Esophagus squamous epithelium (tissue), 5 donors: ENCODE results near the gene MRM3. TPM values are rescaled to one million over a fixed set of nuclear protein-coding genes. Genes with fewer than 3 reads are reported as not detected.

Experiments used
- DNase-seq: peaks from one replicate; lab custom pipeline; 2025; lab: John Stamatoyannopoulos, UW
- H3K27ac ChIP-seq, 4 donors: fragments of 200-600 bp; sonication (generic); one replicate each; pipeline ENCODE4 v1.5.1; 2016 to 2019; ENCODE audit warnings: mild to moderate bottlenecking in 1 of 4
- H3K27me3 ChIP-seq, 4 donors: fragments of 200-600 bp; sonication (generic); 1 replicate in 3 of 4; 2 replicates in 1 of 4; pipeline versions ENCODE4 v1.5.1 to v1.6.0; 2017 to 2021; ENCODE audit warnings: antibody characterized with exemption in 1 of 4
- H3K36me3 ChIP-seq, 3 donors: fragments of 200-600 bp; sonication (generic); one replicate each; pipeline ENCODE4 v1.5.1; 2016 to 2019
- H3K4me1 ChIP-seq, 3 donors: fragments of 200-600 bp; sonication (generic); one replicate each; pipeline ENCODE4 v1.5.1; 2017 to 2019
- H3K4me3 ChIP-seq, 4 donors: fragments of 200-600 bp; sonication (generic); 1 replicate in 3 of 4; 2 replicates in 1 of 4; pipeline ENCODE4 v1.5.1; 2016 to 2019; ENCODE audit warnings: mild to moderate bottlenecking in 2 of 4, moderate library complexity in 1 of 4
- H3K9me3 ChIP-seq, 3 donors: fragments of 200-600 bp; sonication (generic); one replicate each; pipeline ENCODE4 v1.5.1; 2016 to 2019
- CTCF ChIP-seq, 6 experiments: fragments of 450-650 bp in 4 of 6; fragments of 200-600 bp in 2 of 6; sonication (generic) in 2 of 6; IDR thresholded peaks; one replicate each; pipeline ENCODE4 v1.5.1; 2016 to 2019; ENCODE audit warnings: antibody characterized with exemption in 6 of 6, mild to moderate bottlenecking in 4 of 6, moderate library complexity in 4 of 6
- POLR2A ChIP-seq, 4 donors: fragments of 450-650 bp; IDR thresholded peaks; one replicate each; pipeline ENCODE4 v1.6.1; 2017; ENCODE audit warnings: antibody characterized with exemption in 4 of 4, mild to moderate bottlenecking in 4 of 4, moderate library complexity in 3 of 4
- WGBS, 2 donors: methylation state at CpG; one replicate each; pipeline ENCODE4 v1.1.5; 2018; 5-methylcytosine and 5-hydroxymethylcytosine counted together
- intact Hi-C: fragments of 100-400 bp; cut with DNase I; formaldehyde crosslinking; loops from one replicate; pipeline ENCODE4 v1.15.0; 2022
- total RNA-seq, 4 donors: library from RNA; depleted of rRNA; stranded (reverse); fragments of >200 nt; gene quantifications; one replicate each; pipeline ENCODE4 v1.1.0, GENCODE V29; 2016
- donor health status: DM: yes; HTN: yes; CAD: no.

MRM3 gene
- total RNA-seq, 4 donors from 2014 or later: 15.7 to 25.7 (median 18.7) TPM

- 81 to 90% methylated on average over 7 to 20 of the region's 22 CpGs for WGBS, 2 donors
- peaks cover 7 to 33% (median 10%) of the 10 kb centered on the region in 3 donors for H3K4me1 ChIP-seq
- no peak overlapping the region for H3K4me3 ChIP-seq
- peaks cover 3 to 44% (median 5%) of the 10 kb centered on the region in 3 donors for H3K36me3 ChIP-seq
- peak in 1 of 6 experiments; percentile 5 for TF ChIP-seq CTCF (IDR thresholded peaks at IDR 0.05)
- TF ChIP-seq POLR2A (IDR thresholded peaks at IDR 0.05): no peak
- no peaks in the 10 kb centered on the region for H3K27me3 ChIP-seq
- no peaks in the 10 kb centered on the region for H3K9me3 ChIP-seq
- intact Hi-C loops: loop anchor here (5.0 to 10.0 kb wide), 2 partner anchors 77 to 185 kb away; no protein-coding TSS in a partner anchor
- DNase-seq: no peak
- peak overlapping the region in 3 of 4 donors; percentile 34 to 54 (median 50) for H3K27ac ChIP-seq
These were observed 15.2 kb downstream of the MRM3 start for GRCh38 chr17:797236-797840.

DNA sequence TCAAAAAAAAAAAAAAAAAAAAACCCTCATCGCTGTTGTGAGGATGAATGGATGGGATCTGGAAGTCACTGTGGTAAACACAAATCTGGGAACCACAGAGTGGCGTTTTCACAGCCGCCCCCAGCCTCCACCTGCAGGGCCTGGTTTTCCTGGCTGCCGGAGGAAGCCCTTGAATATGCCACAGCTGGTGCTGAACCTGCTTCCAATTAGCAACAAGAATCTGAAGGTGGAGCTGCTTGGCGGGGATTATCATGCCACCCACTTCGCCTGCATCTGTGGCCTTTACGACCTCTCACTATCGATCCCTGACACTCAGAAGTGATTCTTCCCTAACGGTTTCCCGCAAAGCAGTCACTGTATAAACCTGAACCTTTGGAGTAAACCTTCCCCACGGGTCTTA is 16.1 kb downstream of the MRM3 start:
- intact Hi-C loops: loop anchor here (5.0 to 10.0 kb wide), 2 partner anchors 77 to 184 kb away; no protein-coding TSS in a partner anchor
- Histone ChIP-seq H3K36me3 (peaks cover 0 to 47% (median 5%) of the 10 kb centered on the region in 3 donors), H3K27me3 (no peaks in the 10 kb centered on the region), H3K9me3 (no peaks in the 10 kb centered on the region), H3K27ac (no peak overlapping the region), H3K4me3 (no peak overlapping the region), H3K4me1 (peaks cover 7 to 25% (median 10%) of the 10 kb centered on the region in 3 donors)
- DNase-seq: no peak
- WGBS, 2 donors: 73 to 75% methylated on average over 10 to 11 of the region's 11 CpGs
- TF ChIP-seq CTCF (IDR thresholded peaks at IDR 0.05) (no peak), POLR2A (IDR thresholded peaks at IDR 0.05) (no peak)

DNA sequence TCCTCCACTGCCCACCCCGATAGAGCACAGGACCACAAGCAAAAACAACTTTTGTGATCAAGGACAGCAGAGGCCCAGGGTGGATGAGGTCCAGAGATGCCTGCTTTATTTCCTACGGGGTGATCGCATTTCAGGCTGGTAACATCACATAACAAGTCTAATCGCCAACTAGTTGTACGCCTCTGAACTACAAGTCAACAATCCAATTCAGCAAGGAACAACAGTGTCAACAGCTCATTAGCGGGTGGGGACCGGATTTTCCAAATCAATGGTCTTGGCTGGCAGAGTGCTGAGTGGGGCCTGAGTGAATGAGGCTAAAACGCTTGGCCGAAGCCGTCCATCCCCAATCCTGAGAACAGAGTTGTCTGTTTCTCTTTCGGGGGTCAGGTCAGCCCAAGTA is 17.1 kb downstream of the MRM3 start:
- Histone ChIP-seq H3K9me3 (no peaks in the 10 kb centered on the region), H3K4me1 (peaks cover 7 to 15% (median 9%) of the 10 kb centered on the region in 3 donors), H3K27ac (no peak overlapping the region), H3K27me3 (no peaks in the 10 kb centered on the region), H3K4me3 (no peak overlapping the region), H3K36me3 (peaks cover 0 to 57% (median 5%) of the 10 kb centered on the region in 3 donors)
- 84 to 92% methylated on average over 10 to 11 of the region's 11 CpGs for WGBS, 2 donors
- TF ChIP-seq POLR2A (IDR thresholded peaks at IDR 0.05) (no peak), CTCF (IDR thresholded peaks at IDR 0.05) (no peak)
- intact Hi-C loops: loop anchor here (5.0 to 10.0 kb wide), 2 partner anchors 76 to 183 kb away; no protein-coding TSS in a partner anchor
- no peak for DNase-seq

DNA sequence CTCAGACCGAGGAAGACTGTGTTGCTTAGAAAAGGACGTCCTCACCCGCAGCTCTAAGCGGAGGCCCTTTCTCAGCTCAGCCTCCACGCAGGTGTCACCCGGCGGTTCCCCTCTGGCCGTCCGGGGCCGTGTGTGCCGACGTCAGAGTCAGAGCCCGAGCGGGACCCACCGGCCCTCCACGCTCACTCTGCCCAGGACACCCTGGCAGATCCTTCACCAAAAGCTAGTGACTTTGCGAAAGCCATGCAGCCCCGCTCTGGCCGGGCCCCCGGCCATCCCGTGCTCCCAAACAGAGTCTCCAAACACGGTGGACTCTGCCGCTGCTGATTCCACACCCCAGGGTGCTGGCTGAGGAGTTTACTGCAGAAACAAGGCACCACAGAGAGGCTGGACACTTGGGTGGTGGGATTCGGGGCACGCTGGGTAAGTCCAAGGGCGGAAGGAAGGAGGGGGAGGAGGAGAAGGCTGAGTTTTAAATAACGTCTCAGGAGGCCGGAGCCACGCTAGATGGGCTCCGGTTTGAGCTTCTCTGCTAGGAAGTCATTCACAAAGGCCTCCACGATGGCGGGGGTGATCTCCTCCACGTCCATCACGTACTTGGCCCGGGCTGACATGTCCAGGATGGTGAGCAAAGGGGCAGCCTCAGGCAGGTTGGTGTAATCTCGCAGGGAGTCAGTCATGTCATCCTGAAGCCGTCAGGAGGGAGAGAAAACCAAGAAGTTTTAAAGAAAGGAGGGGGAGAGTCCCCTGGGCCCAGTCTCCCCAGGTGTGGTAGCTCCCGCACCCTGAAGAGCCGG is 18.5 kb downstream of the MRM3 start:
- TF ChIP-seq CTCF (IDR thresholded peaks at IDR 0.05) (no peak), POLR2A (IDR thresholded peaks at IDR 0.05) (no peak)
- Histone ChIP-seq H3K9me3 (no peaks in the 10 kb centered on the region), H3K27ac (no peak overlapping the region), H3K36me3 (peaks cover 0 to 69% (median 5%) of the 10 kb centered on the region in 3 donors), H3K4me3 (no peak overlapping the region), H3K4me1 (peaks cover 0 to 1% (median 0%) of the 10 kb centered on the region in 3 donors), H3K27me3 (no peaks in the 10 kb centered on the region)
- WGBS, 2 donors: 86 to 87% methylated on average over 22 to 25 of the region's 39 CpGs
- DNase-seq: no peak
- intact Hi-C loops: no loop called here

- 80 to 95% methylated on average over 6 of the region's 6 CpGs for WGBS, 2 donors
- Histone ChIP-seq H3K4me1 (no peaks in the 10 kb centered on the region), H3K27ac (no peak overlapping the region), H3K36me3 (peaks cover 0 to 78% (median 5%) of the 10 kb centered on the region in 3 donors), H3K9me3 (no peaks in the 10 kb centered on the region), H3K27me3 (no peaks in the 10 kb centered on the region), H3K4me3 (no peak overlapping the region)
- DNase-seq: no peak
- no peak for TF ChIP-seq CTCF (IDR thresholded peaks at IDR 0.05)
- no peak for TF ChIP-seq POLR2A (IDR thresholded peaks at IDR 0.05)
- intact Hi-C loops: no loop called here
These were observed 19.5 kb downstream of the MRM3 start for GRCh38 chr17:801660-802059.
